HG03457 (cell line): ENCODE results near the gene DGCR6L.
"Not testable (repeated sequence)": the region's sequence is repeated elsewhere in the genome, so short reads cannot be mapped to it uniquely, and the experiment has no call there.

ENCODE experiments used
- ATAC-seq: cut with Tn5 transposase; IDR thresholded peaks from one replicate; pipeline ENCODE4 v1.9.1; 2021; ENCODE audit warnings: moderate number of reproducible peaks; ENCODE audit not compliant: unreplicated experiment

Gene DGCR6L

GRCh38 chr22:20292673-20293232 lies 27.1 kb downstream of the DGCR6L start:
- ATAC-seq: no peak

- no peak for ATAC-seq
Measured at GRCh38 chr22:20292108-20292507, 27.8 kb downstream of the DGCR6L start.

- no peak for ATAC-seq
Measured at GRCh38 chr22:20291604-20292063, 28.2 kb downstream of the DGCR6L start.

- ATAC-seq: no peak
Measured at GRCh38 chr22:20291249-20291586, 28.6 kb downstream of the DGCR6L start.

- no peak for ATAC-seq
Measured at GRCh38 chr22:20290578-20291248, 29.1 kb downstream of the DGCR6L start.

GRCh38 chr22:20290045-20290392 lies 29.8 kb downstream of the DGCR6L start:
- no peak for ATAC-seq

- not testable (repeated sequence) for ATAC-seq
Measured at GRCh38 chr22:20289182-20290044, 30.4 kb downstream of the DGCR6L start.

GRCh38 chr22:20286784-20287423 lies 33.0 kb downstream of the DGCR6L start:
- not testable (repeated sequence) for ATAC-seq

GRCh38 chr22:20286312-20286660 lies 33.6 kb downstream of the DGCR6L start:
- not testable (repeated sequence) for ATAC-seq

GRCh38 chr22:20285473-20286311 lies 34.2 kb downstream of the DGCR6L start:
- ATAC-seq: not testable (repeated sequence)

GRCh38 chr22:20284471-20285086 lies 35.3 kb downstream of the DGCR6L start:
- no peak for ATAC-seq

GRCh38 chr22:20283674-20284066 lies 36.2 kb downstream of the DGCR6L start:
- no peak for ATAC-seq

- ATAC-seq: no peak
Measured at GRCh38 chr22:20282901-20283673, 36.8 kb downstream of the DGCR6L start.

- no peak for ATAC-seq
Measured at GRCh38 chr22:20281891-20282290, 38.0 kb downstream of the DGCR6L start.

GRCh38 chr22:20281473-20281872 lies 38.4 kb downstream of the DGCR6L start:
- ATAC-seq: not testable (repeated sequence)

GRCh38 chr22:20280866-20281265 lies 39.0 kb downstream of the DGCR6L start:
- ATAC-seq: no peak

- ATAC-seq: not testable (repeated sequence)
Measured at GRCh38 chr22:20280163-20280562, 39.7 kb downstream of the DGCR6L start.

GRCh38 chr22:20279662-20280134 lies 40.2 kb downstream of the DGCR6L start:
- no peak for ATAC-seq
